Astrocyte of the cerebellum (primary cell): ENCODE data around the gene COA6.

Source experiments
- DNase-seq: peaks from one replicate; pipeline ENCODE4 v3.0.0-alpha.2; 2011; ENCODE audit warnings: low read depth
- H3K4me3 ChIP-seq: 2 replicates; pipeline ENCODE4 v1.5.1; 2011; ENCODE audit warnings: mild to moderate bottlenecking, low read depth, low read length, moderate library complexity
- in situ Hi-C: cut with HindIII; loops from 2 replicates; pipeline ENCODE4 v1.10.0; 2017; ENCODE audit warnings: low sequenced_read_pairs
- TF ChIP-seq, protein P1 (sequence below): IDR thresholded peaks from 2 replicates; pipeline ENCODE4 v1.5.1; 2012; ENCODE audit warnings: low read length, low read depth, moderate library complexity, mild to moderate bottlenecking; ENCODE audit errors: missing control alignments

Gene COA6, protein sequence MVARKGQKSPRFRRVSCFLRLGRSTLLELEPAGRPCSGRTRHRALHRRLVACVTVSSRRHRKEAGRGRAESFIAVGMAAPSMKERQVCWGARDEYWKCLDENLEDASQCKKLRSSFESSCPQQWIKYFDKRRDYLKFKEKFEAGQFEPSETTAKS

GRCh38 chr1:234373064-234373958, at the start of gene COA6:
TSS of gene COA6 (plus strand) at chr1:234373456. CDS start at chr1:234373467, 11 bp downstream.
- TF ChIP-seq, protein P1, sequence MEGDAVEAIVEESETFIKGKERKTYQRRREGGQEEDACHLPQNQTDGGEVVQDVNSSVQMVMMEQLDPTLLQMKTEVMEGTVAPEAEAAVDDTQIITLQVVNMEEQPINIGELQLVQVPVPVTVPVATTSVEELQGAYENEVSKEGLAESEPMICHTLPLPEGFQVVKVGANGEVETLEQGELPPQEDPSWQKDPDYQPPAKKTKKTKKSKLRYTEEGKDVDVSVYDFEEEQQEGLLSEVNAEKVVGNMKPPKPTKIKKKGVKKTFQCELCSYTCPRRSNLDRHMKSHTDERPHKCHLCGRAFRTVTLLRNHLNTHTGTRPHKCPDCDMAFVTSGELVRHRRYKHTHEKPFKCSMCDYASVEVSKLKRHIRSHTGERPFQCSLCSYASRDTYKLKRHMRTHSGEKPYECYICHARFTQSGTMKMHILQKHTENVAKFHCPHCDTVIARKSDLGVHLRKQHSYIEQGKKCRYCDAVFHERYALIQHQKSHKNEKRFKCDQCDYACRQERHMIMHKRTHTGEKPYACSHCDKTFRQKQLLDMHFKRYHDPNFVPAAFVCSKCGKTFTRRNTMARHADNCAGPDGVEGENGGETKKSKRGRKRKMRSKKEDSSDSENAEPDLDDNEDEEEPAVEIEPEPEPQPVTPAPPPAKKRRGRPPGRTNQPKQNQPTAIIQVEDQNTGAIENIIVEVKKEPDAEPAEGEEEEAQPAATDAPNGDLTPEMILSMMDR: no peak
- in situ Hi-C loops: no loop called here
- DNase-seq: peak; percentile 89
- peak within 1 kb of the TSS; percentile 71 for H3K4me3 ChIP-seq

DNA sequence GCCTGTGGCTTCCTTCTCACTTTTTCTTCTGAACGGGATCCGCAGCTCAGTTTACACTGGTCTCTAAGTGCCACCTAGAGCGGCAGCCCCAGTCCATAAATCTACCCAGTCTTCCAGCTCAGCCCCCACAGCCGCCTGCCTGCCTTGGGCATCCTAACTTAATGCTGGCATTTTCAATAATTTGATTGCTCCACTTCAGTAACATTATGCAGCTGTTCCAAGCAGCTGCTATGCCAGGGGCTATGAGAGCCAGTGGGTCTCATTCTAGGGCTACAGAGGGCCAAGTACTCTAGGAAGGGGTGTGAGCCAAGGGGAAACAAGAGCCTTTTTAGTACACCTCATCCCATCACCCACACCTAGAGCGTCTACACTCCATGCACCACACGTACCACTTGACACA, 48.4 kb upstream of the COA6 start:
- no peak for DNase-seq
- in situ Hi-C loops: no loop called here
- H3K4me3 ChIP-seq: no peak overlapping the region
- TF ChIP-seq, protein P1: no peak

DNA sequence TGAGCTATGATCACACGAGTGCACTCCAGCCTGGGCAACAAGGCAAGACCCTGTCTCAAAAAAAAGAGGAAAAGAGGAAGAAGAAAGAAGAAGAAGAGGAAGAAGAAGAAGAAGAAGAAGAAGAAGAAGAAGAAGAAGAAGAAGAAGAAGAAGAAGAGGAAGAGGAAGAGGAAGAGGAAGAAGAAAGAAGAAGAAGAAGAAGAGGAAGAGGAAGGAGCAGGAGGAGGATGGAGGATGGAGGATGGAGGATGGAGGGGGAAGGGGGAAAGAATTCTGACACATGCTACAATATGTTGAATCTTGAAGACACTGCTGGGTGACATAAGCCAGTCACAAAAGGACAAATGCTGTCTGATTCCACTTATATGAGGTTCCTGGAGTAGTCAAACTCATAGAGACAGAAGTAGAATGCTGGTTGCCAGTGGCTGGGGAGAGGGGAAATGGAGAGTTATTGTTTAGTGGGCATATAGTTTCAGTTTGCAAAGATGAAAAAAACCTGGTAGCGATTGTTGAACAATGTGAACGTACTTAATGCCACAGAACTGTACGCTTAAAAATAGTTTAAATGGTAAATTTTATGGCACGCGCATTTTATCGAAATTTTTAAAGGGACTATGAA, 47.3 kb upstream of the COA6 start:
- TF ChIP-seq, protein P1: no peak
- in situ Hi-C loops: no loop called here
- no peak for DNase-seq
- peak overlapping the region; percentile 4 for H3K4me3 ChIP-seq

DNA sequence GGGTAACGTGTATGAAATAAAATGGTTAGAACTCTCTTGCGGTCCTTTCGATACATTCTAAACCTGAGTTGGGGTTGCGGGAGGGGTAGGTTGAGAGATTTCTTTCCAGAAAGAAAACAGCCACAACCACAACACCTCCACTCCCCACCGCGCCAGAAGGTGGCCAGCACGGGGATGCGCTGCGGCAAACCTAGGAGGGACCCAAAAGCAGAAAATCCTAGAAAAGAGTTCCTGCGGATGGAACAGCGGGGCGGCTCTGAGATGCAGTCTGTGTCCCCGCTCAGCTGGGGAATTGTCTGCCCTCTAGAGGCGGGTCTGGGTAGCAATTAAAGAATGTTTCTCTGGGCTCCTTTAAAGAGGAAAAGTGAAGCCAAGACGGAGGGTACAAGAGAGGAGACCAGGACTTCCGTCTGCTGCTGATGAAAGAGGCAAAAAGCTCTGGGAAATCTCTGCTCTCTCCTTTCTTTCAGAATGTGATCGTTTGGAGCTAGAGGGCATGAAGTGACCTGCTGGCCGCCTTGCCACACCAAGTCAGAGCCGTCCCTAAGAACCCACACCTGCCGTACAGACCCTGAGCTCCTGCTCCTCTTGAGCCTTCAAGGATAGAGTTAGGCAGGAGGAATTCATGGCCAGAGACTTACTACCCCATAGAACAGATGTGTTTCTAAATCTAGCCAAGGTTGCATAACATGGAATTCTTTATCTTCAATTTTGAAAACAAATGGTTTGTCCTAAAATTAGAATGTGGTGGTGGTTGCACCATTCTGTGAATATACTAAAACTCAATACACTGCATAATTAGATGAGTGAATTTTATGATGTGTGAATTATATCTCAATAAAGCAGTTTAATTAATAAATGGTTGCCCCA, 46.5 kb upstream of the COA6 start:
- DNase-seq: peak; percentile 19
- peak overlapping the region; percentile 4 for H3K4me3 ChIP-seq
- TF ChIP-seq, protein P1: peak; percentile 86
- in situ Hi-C loops: no loop called here

DNA sequence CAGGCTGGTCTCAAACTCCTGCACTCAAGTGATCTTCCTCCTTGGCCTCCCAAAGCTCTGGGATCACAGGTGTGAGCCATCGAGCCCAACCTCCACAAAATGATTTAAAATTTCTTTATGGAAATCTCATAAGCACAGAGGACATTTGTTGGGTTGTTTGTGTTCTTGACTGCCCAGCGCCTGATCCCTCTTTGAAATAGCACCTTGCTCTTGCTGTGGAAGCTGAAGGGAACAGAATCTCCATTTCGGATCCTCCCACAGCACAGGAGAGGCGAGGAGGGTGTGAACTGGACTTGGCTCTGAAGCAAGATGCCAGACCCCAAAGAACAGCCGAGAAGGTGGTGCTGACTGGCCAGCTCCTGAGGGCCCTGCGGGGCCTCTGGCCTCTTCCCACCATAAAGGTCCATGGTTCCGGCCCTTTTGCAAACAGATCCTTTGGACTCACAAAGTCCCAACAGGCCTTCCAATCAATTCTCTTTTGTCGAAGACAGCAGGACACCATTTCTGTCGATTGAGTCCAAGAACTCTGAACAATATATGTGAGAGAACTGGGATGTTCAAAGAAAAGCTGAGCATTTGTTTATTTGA, 45.6 kb upstream of the COA6 start:
- TF ChIP-seq, protein P1: no peak
- DNase-seq: no peak
- in situ Hi-C loops: no loop called here
- H3K4me3 ChIP-seq: no peak overlapping the region
